Kidney epithelial cell (primary cell): ENCODE measurements around the gene KIF17. TPM values are rescaled to one million over a fixed set of nuclear protein-coding genes. Genes with fewer than 3 reads are reported as not detected.

ENCODE experiments used
- DNase-seq: peaks from one replicate; pipeline ENCODE4 v3.0.0-alpha.2; 2010; ENCODE audit warnings: low read depth
- H3K27me3 ChIP-seq: 2 replicates; pipeline ENCODE4 v1.6.0; 2011; ENCODE audit warnings: low read length; ENCODE audit not compliant: control insufficient read depth, insufficient read depth
- H3K36me3 ChIP-seq: 2 replicates; pipeline ENCODE4 v1.5.1; 2011; ENCODE audit warnings: low read length; ENCODE audit not compliant: control insufficient read depth, insufficient read depth
- H3K4me3 ChIP-seq: 2 replicates; pipeline ENCODE4 v1.5.1; 2011; ENCODE audit warnings: low read depth, mild to moderate bottlenecking, control low read depth, low read length
- total RNA-seq: library from RNA; depleted of rRNA; stranded (reverse); fragments of >200 nt; gene quantifications from 2 replicates; pipeline ENCODE4 v1.2.3, GENCODE V29; 2015
- TF ChIP-seq, protein P1 (sequence below): IDR thresholded peaks from 2 replicates; pipeline ENCODE4 v1.5.1; 2011; ENCODE audit warnings: mild to moderate bottlenecking, moderate library complexity, low read length, control low read depth, inconsistent platforms; ENCODE audit not compliant: insufficient read depth, poor library complexity, severe bottlenecking

KIF17 gene
- total RNA-seq, 1 donor from 2014 or later, result 1.3 TPM

GRCh38 chr1:20625176-20626097 lies 92.4 kb downstream of the KIF17 start:
- no peak for DNase-seq
- Histone ChIP-seq H3K27me3 (no peaks in the 10 kb centered on the region), H3K4me3 (no peak overlapping the region), H3K36me3 (no peaks in the 10 kb centered on the region)
- TF ChIP-seq, protein P1, sequence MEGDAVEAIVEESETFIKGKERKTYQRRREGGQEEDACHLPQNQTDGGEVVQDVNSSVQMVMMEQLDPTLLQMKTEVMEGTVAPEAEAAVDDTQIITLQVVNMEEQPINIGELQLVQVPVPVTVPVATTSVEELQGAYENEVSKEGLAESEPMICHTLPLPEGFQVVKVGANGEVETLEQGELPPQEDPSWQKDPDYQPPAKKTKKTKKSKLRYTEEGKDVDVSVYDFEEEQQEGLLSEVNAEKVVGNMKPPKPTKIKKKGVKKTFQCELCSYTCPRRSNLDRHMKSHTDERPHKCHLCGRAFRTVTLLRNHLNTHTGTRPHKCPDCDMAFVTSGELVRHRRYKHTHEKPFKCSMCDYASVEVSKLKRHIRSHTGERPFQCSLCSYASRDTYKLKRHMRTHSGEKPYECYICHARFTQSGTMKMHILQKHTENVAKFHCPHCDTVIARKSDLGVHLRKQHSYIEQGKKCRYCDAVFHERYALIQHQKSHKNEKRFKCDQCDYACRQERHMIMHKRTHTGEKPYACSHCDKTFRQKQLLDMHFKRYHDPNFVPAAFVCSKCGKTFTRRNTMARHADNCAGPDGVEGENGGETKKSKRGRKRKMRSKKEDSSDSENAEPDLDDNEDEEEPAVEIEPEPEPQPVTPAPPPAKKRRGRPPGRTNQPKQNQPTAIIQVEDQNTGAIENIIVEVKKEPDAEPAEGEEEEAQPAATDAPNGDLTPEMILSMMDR, result no peak

- H3K27me3 ChIP-seq, result no peaks in the 10 kb centered on the region
- H3K4me3 ChIP-seq, result no peak overlapping the region
- TF ChIP-seq, protein P1, result no peak
These were observed 93.1 kb downstream of the KIF17 start for GRCh38 chr1:20624709-20625108.

DNA sequence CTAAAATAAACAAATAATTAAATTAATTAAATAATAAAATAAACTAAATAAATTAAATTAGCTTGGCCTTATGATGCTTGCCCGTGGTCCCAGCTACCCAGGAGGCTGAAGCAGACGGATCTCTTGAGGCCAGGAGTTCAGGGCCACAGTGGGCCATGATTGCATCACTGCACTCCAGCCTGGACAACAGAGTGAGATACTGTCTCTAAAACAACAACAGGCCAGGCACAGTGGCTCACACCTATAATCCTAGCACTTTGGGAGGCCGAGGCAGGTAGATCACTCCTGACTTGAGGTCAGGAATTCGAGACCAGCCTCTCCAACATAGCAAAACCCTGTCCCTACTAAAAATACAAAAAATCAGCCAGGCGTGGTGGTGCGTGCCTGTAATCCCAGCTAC lies 96.8 kb downstream of the KIF17 start:
- TF ChIP-seq, protein P1, result no peak
- DNase-seq, result no peak
- no peaks in the 10 kb centered on the region for H3K36me3 ChIP-seq

More at GRCh38 chr1:20624709-20625108, 93.1 kb downstream of the KIF17 start:
- DNase-seq, result no peak
- H3K36me3 ChIP-seq, result no peaks in the 10 kb centered on the region

DNA sequence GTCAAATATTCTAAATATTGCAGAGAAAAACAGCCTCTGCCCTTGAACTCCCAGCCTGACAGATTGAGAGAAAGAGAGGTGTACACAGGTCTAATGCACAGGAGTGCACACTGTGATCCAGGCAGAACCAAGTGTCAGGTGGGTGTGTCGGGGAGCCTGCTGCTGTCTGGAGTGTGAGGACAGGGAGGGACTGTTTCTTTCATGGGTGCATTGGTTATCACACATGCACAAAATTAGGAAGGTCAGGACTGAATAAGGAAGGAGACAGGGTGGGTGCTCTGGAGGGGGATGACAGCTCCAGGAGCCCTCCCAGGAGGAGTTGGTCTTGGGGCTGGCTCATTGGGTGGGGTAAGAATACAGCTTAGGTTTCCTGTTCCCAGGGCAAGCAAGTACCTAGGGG lies 97.8 kb downstream of the KIF17 start:
- Histone ChIP-seq H3K36me3 (no peaks in the 10 kb centered on the region), H3K27me3 (no peaks in the 10 kb centered on the region), H3K4me3 (no peak overlapping the region)
- TF ChIP-seq, protein P1, result no peak
- no peak for DNase-seq

More for the DNA sequence above, 96.8 kb downstream of the KIF17 start:
- Histone ChIP-seq H3K27me3 (no peaks in the 10 kb centered on the region), H3K4me3 (no peak overlapping the region)

DNA sequence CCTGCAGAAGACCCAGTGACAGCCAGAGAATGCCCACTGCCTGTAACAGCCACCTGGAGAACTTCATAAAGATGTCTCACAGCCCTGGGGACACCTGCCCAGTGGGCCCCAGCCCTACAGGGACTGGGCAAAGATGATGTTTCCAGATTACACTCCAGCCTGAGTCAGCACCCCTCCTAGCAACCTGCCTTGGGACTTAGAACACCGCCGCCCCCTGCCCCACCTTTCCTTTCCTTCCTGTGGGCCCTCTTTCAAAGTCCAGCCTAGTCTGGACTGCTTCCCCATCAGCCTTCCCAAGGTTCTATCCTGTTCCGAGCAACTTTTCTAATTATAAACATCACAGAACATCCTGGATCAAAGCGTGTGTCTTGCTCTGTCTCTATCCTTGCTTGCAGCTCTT lies 99.3 kb downstream of the KIF17 start:
- TF ChIP-seq, protein P1, result no peak
- Histone ChIP-seq H3K27me3 (no peaks in the 10 kb centered on the region), H3K4me3 (no peak overlapping the region), H3K36me3 (no peaks in the 10 kb centered on the region)
- no peak for DNase-seq
